T-helper 17 cell (primary cell): Measurements from ENCODE around the gene PTPN6. TPM values are rescaled to one million over a fixed set of nuclear protein-coding genes. Genes with fewer than 3 reads are reported as not detected.

ENCODE experiments used
- ATAC-seq: fragments of 150-1000 bp; cut with Tn5 transposase; 2 replicates; pipeline ENCODE4 v1.10.0; 2021; ENCODE audit warnings: mild to moderate bottlenecking, moderate library complexity
- DNase-seq, 3 donors: peaks; one replicate each; pipeline versions ENCODE4 v3.0.0 to v3.0.0-alpha.2; 2020 to 2021
- H3K9me3 ChIP-seq: one replicate; pipeline ENCODE4 v1.7.0; 2013; ENCODE audit warnings: low read length, mild to moderate bottlenecking; ENCODE audit not compliant: control insufficient read depth, poor library complexity, severe bottlenecking
- H3K27ac Mint-ChIP-seq: one replicate; pipeline ENCODE4 v1.8.0; 2022; ENCODE audit warnings: mild to moderate bottlenecking, moderate library complexity, mixed read lengths
- H3K27me3 Mint-ChIP-seq: one replicate; pipeline ENCODE4 v1.8.0; 2022; ENCODE audit warnings: mixed read lengths
- H3K36me3 Mint-ChIP-seq: one replicate; pipeline ENCODE4 v1.8.0; 2022; ENCODE audit warnings: low read depth, mixed read lengths
- H3K4me1 Mint-ChIP-seq: one replicate; pipeline ENCODE4 v1.8.0; 2022; ENCODE audit warnings: mild to moderate bottlenecking, mixed read lengths
- H3K4me3 Mint-ChIP-seq: one replicate; pipeline ENCODE4 v1.8.0; 2022; ENCODE audit warnings: mild to moderate bottlenecking, moderate library complexity, mixed read lengths
- total RNA-seq, 4 donors: library from RNA in 2 of 4; stranded (reverse) in 2 of 4; gene quantifications; one replicate each; pipeline ENCODE4 v1.2.3 and lab custom pipeline; 2022 to 2026

PTPN6 gene
- total RNA-seq, 2 donors from 2014 or later: 115 to 177 TPM

GRCh38 chr12:6939191-6939540 is 12.0 kb upstream of the PTPN6 start:
- no peak for ATAC-seq
- H3K9me3 ChIP-seq: no peaks in the 10 kb centered on the region
- DNase-seq: no peak
- H3K27me3 Mint-ChIP-seq: no peaks in the 10 kb centered on the region
- peaks cover 2% of the 10 kb centered on the region for H3K36me3 Mint-ChIP-seq
- H3K4me1 Mint-ChIP-seq: peaks cover 32% of the 10 kb centered on the region
- peak overlapping the region; percentile 91 for H3K27ac Mint-ChIP-seq
- no peak overlapping the region for H3K4me3 Mint-ChIP-seq

DNA sequence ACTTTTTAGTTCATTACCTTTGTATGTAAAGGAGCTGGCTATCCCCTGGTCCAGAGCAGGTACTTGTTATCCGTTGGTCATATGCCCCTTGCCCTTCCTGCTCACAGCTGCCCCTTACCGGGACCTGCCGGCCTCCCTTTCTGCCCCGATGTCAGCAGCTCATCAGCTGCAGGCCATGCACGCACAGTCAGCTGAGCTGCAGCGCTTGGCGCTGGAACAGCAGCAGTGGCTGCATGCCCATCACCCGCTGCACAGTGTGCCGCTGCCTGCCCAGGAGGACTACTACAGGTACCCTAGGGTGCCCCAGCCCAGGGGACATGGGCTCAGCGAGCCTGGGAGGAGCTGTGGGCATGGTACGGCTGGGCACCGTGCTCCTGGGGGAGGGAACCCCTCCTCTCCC is 9.9 kb upstream of the PTPN6 start:
- DNase-seq: no peak
- Mint-ChIP-seq H3K4me3 (no peak overlapping the region), H3K36me3 (peaks cover 2% of the 10 kb centered on the region), H3K27me3 (no peaks in the 10 kb centered on the region), H3K4me1 (peaks cover 44% of the 10 kb centered on the region), H3K27ac (peak overlapping the region; percentile 98)
- ATAC-seq: no peak
- no peaks in the 10 kb centered on the region for H3K9me3 ChIP-seq

DNA sequence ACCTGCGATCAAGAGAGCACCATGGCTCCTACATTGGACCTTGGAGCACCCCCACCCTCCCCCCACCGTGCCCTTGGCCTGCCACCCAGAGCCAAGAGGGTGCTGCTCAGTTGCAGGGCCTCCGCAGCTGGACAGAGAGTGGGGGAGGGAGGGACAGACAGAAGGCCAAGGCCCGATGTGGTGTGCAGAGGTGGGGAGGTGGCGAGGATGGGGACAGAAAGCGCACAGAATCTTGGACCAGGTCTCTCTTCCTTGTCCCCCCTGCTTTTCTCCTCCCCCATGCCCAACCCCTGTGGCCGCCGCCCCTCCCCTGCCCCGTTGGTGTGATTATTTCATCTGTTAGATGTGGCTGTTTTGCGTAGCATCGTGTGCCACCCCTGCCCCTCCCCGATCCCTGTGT is 9.4 kb upstream of the PTPN6 start:
- Mint-ChIP-seq H3K4me1 (peaks cover 44% of the 10 kb centered on the region), H3K36me3 (peaks cover 3% of the 10 kb centered on the region), H3K4me3 (no peak overlapping the region), H3K27me3 (no peaks in the 10 kb centered on the region), H3K27ac (peak overlapping the region; percentile 98)
- no peak for DNase-seq
- no peak for ATAC-seq
- H3K9me3 ChIP-seq: no peaks in the 10 kb centered on the region

- peak overlapping the region; percentile 98 for H3K27ac Mint-ChIP-seq
- no peak overlapping the region for H3K4me3 Mint-ChIP-seq
- DNase-seq: no peak
- peaks cover 46% of the 10 kb centered on the region for H3K4me1 Mint-ChIP-seq
- no peaks in the 10 kb centered on the region for H3K9me3 ChIP-seq
- H3K36me3 Mint-ChIP-seq: peaks cover 5% of the 10 kb centered on the region
- ATAC-seq: no peak
- H3K27me3 Mint-ChIP-seq: no peaks in the 10 kb centered on the region
Observed at GRCh38 chr12:6942331-6942665, 8.9 kb upstream of the PTPN6 start.

- peak overlapping the region; percentile 98 for H3K27ac Mint-ChIP-seq
- peak; percentile 72 for ATAC-seq
- H3K4me3 Mint-ChIP-seq: peak overlapping the region; percentile 99
- H3K9me3 ChIP-seq: no peaks in the 10 kb centered on the region
- H3K36me3 Mint-ChIP-seq: peaks cover 5% of the 10 kb centered on the region
- DNase-seq: peak; percentile 56 to 69 (median 67)
- H3K27me3 Mint-ChIP-seq: no peaks in the 10 kb centered on the region
- H3K4me1 Mint-ChIP-seq: peaks cover 52% of the 10 kb centered on the region
Observed at GRCh38 chr12:6943389-6943721, 7.8 kb upstream of the PTPN6 start.

- peak within 1 kb of the TSS; percentile 98 for H3K27ac Mint-ChIP-seq
- peak within 1 kb of the TSS; percentile 99 for H3K4me3 Mint-ChIP-seq
- no peaks in the 10 kb centered on the region for H3K27me3 Mint-ChIP-seq
- peak in 2 of 3 donors; percentile 46 to 65 for DNase-seq
- H3K36me3 Mint-ChIP-seq: peaks cover 5% of the 10 kb centered on the region
- H3K4me1 Mint-ChIP-seq: peaks cover 56% of the 10 kb centered on the region
- H3K9me3 ChIP-seq: no peaks in the 10 kb centered on the region
- peak; percentile 72 for ATAC-seq
Observed at GRCh38 chr12:6943722-6944380, 7.3 kb upstream of the PTPN6 start, which contains the start of the genes C12orf57 and RNU7-1. Gene C12orf57, plus strand, starts transcription at chr12:6944022. Its CDS starts 100 bp downstream, at chr12:6944122. Gene RNU7-1, plus strand, starts transcription at chr12:6943816.

- Mint-ChIP-seq H3K27ac (peak overlapping the region; percentile 98), H3K27me3 (no peaks in the 10 kb centered on the region), H3K4me3 (peak overlapping the region; percentile 99), H3K4me1 (peaks cover 60% of the 10 kb centered on the region), H3K36me3 (peaks cover 5% of the 10 kb centered on the region)
- no peaks in the 10 kb centered on the region for H3K9me3 ChIP-seq
- DNase-seq (peak; percentile 74 to 76 (median 76)), ATAC-seq (peak; percentile 57)
Observed at GRCh38 chr12:6944381-6945186, 6.6 kb upstream of the PTPN6 start.

GRCh38 chr12:6945613-6946012 is 5.5 kb upstream of the PTPN6 start:
- Mint-ChIP-seq H3K4me1 (peaks cover 68% of the 10 kb centered on the region), H3K36me3 (peaks cover 3% of the 10 kb centered on the region), H3K4me3 (peak overlapping the region; percentile 99), H3K27ac (peak overlapping the region; percentile 98), H3K27me3 (no peaks in the 10 kb centered on the region)
- H3K9me3 ChIP-seq: no peaks in the 10 kb centered on the region
- ATAC-seq: no peak
- no peak for DNase-seq

DNA sequence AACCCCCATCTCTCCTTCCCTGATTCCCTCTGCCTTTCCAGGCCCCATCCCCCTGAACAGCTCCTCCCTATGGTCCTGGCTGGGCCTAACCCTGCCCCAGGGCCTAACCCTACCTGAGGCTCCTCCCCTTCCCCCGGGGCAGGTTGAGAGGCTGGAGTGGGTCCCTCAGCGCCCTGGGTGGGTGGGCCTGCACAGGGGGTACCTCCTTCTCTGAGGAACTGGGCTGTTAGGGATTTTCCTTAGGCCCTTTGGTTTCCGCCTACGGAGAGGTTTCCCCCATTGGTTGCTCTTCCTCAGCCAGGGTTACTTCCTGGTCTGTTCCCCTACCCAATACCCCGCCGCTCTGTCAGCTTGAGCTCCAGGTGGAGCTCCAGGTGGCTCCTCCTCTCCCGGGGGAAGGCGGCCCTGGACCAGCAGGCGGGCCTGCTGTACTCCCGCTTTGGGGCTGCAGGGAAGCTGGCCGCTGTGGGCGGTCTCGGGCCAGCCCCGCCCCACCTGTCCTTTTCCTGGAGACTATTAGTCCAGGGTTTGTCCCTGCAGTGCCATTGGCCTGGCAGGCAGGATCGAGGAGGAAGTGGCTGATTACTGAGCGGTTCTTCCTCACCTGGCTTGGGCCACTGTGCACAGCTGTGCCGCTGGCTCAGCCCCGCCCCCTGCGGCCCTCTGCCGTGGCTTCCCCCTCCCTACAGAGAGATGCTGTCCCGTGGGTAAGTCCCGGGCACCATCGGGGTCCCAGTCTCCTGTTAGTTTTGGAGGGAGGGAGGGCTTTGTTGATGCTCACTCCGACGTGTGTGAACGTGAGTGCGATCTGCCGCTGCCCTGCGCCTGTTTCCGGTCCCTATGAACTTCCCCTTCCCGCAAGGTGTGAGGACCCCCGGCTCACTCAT is 4.9 kb upstream of the PTPN6 start:
- DNase-seq: peak in 2 of 3 donors; percentile 65 to 73
- Mint-ChIP-seq H3K4me3 (peak overlapping the region; percentile 99), H3K4me1 (peaks cover 71% of the 10 kb centered on the region), H3K27ac (peak overlapping the region; percentile 98), H3K27me3 (no peaks in the 10 kb centered on the region), H3K36me3 (peaks cover 3% of the 10 kb centered on the region)
- ATAC-seq: peak; percentile 15
- no peaks in the 10 kb centered on the region for H3K9me3 ChIP-seq

DNA sequence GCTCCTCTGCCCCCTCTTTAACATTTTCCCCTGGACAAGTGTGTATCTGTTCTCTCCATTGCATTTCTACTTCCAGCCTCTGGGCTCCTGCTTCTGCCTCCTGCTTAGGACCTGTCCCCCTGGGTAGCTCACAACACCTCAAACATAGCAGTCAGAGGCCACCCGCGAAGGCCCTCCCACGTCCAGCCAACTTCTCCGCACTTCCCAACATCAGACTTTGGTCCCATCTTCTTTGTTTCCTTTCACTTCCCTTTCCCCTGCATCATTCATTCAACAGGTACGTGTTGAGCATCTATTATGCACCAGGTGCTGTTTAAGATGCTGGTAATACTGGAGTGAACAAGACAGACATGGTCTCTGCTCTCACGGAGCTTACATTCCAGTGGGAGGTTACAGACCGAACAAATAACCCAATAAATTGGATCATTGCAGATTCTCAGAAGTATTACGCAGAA is 4.2 kb upstream of the PTPN6 start:
- no peaks in the 10 kb centered on the region for H3K9me3 ChIP-seq
- H3K4me1 Mint-ChIP-seq: peaks cover 74% of the 10 kb centered on the region
- H3K27me3 Mint-ChIP-seq: no peaks in the 10 kb centered on the region
- no peak for DNase-seq
- peak overlapping the region; percentile 99 for H3K4me3 Mint-ChIP-seq
- H3K36me3 Mint-ChIP-seq: peaks cover 5% of the 10 kb centered on the region
- ATAC-seq: no peak
- peak overlapping the region; percentile 98 for H3K27ac Mint-ChIP-seq

DNA sequence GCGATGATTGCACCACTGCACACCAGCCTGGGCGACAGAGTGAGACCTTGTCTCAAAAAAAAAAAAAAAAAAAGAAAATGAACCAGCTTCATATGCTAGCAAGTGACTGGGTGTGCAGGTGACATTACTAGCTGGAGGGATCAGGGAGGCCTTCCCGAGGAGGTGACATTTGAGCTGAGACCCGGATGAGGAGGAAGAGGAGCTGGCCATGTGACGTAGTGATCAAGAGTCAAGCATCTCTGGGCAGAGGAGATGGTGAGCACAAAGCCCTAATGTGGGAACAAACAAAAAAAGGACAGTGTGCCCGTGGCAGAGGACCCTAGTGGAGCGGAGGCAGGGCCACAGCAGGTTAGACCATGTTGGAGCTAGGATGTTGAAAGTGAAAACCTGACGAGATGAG is 3.5 kb upstream of the PTPN6 start:
- H3K9me3 ChIP-seq: no peaks in the 10 kb centered on the region
- H3K36me3 Mint-ChIP-seq: peaks cover 5% of the 10 kb centered on the region
- no peaks in the 10 kb centered on the region for H3K27me3 Mint-ChIP-seq
- DNase-seq (no peak), ATAC-seq (no peak)
- H3K4me1 Mint-ChIP-seq: peaks cover 73% of the 10 kb centered on the region
- H3K27ac Mint-ChIP-seq: peak overlapping the region; percentile 98
- H3K4me3 Mint-ChIP-seq: peak overlapping the region; percentile 99

GRCh38 chr12:6948873-6949594 is 2.1 kb upstream of the PTPN6 start:
- DNase-seq (no peak), ATAC-seq (peak; percentile 2)
- Mint-ChIP-seq H3K27me3 (no peaks in the 10 kb centered on the region), H3K4me3 (peak overlapping the region; percentile 91), H3K36me3 (peaks cover 5% of the 10 kb centered on the region), H3K4me1 (peaks cover 79% of the 10 kb centered on the region), H3K27ac (peak overlapping the region; percentile 98)
- H3K9me3 ChIP-seq: no peaks in the 10 kb centered on the region
